T-helper 9 cell (primary cell): ENCODE data around the gene GPR83.
"Not testable (repeated sequence)": the region's sequence is repeated elsewhere in the genome, so short reads cannot be mapped to it uniquely, and the experiment has no call there.

Experiments
- DNase-seq: peaks from one replicate; pipeline ENCODE4 v3.0.0-alpha.2; 2020

The GPR83 gene

GRCh38 chr11:94350850-94351563 lies 50.2 kb downstream of the GPR83 start:
- DNase-seq: not testable (repeated sequence)

DNA sequence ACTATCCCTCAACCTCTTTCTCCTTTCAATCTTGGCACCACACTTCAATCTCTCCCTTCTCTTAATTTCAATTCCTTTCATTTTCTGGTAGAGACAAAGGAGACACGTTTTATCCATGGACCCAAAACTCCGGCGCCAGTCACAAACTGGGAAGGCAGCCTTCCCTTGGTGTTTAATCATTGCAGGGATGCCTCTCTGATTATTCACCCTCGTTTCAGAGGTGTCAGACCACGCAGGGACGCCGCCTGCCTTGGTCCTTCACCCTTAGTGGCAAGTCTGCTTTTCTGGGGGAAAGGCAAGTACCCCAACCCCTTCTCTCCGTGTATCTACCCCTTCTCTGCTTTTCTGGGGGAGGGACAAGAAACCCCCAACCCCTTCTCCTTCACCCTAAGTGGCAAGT lies 54.9 kb downstream of the GPR83 start:
- not testable (repeated sequence) for DNase-seq

GRCh38 chr11:94343495-94343894 lies 57.7 kb downstream of the GPR83 start:
- no peak for DNase-seq

- no peak for DNase-seq
Measured at GRCh38 chr11:94342250-94342649, 59.0 kb downstream of the GPR83 start.

GRCh38 chr11:94338651-94339050 lies 62.6 kb downstream of the GPR83 start:
- DNase-seq: no peak

- DNase-seq: no peak
Measured at GRCh38 chr11:94336033-94336432, 65.2 kb downstream of the GPR83 start.

GRCh38 chr11:94332814-94333213 lies 68.4 kb downstream of the GPR83 start:
- DNase-seq: no peak

GRCh38 chr11:94330789-94331188 lies 70.4 kb downstream of the GPR83 start:
- no peak for DNase-seq

GRCh38 chr11:94329501-94329900 lies 71.7 kb downstream of the GPR83 start:
- no peak for DNase-seq

- DNase-seq: no peak
Measured at GRCh38 chr11:94328587-94329080, 72.6 kb downstream of the GPR83 start.
